GM08714 (cell line): ENCODE results near the gene RAB1A.

Experiments
- H3K4me3 ChIP-seq: fragments of 200-500 bp; sonication (Bioruptor generic); 2 replicates; pipeline ENCODE4 v1.5.1; 2014; ENCODE audit warnings: mild to moderate bottlenecking, low read length, inconsistent platforms
- ZNF274 ChIP-seq: IDR thresholded peaks from 2 replicates; pipeline ENCODE4 v1.6.1; 2012; ENCODE audit warnings: mild to moderate bottlenecking, low read depth, low read length

Gene RAB1A

DNA sequence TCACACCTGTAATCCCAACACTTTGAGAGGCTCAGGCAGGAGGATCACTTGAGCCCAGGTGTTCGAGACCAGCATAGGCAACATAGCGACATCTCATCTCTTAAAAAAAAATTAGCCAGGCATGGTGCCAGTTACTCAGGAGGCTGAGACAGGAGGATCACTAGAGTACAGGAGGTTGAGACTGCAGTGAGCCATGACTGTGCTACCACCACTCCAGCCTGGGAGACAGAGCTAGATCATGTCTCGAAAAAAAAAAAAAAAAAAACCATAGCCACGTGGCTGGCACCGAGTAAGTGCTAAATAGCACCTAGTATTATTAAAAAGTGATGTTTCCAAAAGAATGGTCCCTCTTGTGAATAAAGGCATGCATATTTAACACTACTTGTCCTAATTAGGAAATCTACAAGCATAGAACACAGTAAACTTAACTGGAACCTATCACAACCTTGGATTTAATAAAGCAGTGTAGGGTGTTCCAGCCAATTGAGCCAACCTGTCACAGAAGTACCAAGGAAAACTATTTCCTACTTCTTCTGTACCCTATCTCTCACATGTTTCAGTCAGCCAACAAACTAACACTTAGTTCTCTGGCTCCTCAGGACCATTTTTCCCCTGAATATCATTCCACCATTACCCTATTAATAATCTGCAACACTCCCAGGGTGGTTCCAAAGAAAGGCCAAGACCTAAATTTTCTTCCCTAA, 8.8 kb downstream of the RAB1A start:
- H3K4me3 ChIP-seq, result no peak overlapping the region
- TF ChIP-seq ZNF274, result no peak

DNA sequence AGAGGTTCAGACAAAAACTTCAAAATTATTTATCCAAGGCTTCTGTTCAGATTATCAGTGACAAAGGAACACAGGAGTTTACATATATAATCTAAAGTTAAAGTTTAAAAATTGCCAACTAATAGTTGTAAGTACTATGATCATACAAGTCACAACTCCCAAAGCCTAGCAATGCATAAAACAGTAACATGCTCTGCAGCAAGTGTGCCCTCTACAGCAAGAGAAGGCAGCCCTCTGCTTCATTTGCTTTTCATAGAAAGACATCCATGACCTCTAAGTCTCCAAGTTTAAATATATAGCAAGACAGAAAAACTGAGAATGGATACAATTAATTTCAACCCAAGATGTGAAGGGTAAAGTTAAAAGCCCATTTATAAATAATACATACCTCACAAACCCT, 13.3 kb downstream of the RAB1A start:
- H3K4me3 ChIP-seq, result no peak overlapping the region
- TF ChIP-seq ZNF274, result no peak

DNA sequence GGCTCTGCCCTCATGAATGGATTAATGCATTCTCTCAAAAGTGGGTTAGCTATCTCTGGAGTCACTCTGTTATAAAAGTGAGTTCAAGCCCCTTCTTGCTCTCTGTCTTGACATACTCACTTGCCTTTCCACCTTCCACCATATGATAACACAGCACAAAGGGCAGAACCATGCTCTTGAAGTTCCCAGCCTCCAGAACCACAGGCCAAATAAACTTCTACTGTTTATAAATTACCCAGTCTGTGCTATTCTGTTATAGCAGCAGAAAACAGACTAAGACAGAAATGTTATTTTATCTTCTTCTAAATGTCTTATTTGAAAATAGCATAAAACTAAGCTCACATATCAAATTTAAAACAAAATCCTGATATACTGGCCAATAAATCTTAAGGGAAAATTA, 15.0 kb downstream of the RAB1A start:
- no peak for TF ChIP-seq ZNF274
- H3K4me3 ChIP-seq, result no peak overlapping the region

DNA sequence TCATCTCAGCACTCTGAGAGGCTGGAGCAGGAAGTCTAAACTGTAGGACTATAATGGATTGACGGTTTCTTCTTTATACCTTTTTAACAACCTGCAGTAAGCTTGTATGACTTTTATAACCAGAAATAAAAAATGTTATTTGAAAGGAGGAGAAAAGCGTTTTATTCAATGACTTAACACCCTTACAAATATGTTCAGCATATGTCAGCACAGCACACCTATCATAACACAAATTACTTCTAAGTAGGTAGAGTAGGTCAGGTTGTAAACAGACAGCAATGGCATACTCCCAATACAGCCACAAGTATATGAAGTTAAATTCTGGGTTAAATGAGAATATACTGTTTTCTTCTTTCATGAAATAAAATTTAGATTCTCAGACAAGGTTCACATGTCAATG, 16.1 kb downstream of the RAB1A start:
- TF ChIP-seq ZNF274, result no peak
- no peak overlapping the region for H3K4me3 ChIP-seq

DNA sequence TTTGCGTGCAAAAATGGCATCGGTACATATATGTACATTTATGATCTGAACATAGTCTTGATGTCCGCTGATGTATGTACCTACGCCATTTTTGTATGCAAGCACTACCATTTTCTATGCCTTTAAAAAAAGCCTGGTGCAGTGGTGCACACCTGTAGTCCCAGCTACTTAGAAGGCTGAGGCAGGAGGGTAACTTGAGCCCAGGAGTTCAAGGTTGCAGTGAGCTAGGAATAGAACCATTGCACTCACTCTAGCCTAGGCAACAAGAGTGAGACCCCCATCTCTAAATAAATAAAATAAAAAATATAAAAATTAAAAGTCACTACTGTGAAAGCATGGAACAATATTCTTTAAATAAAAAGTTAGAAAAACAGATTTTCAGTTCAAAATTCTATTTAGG, 16.7 kb downstream of the RAB1A start:
- no peak for TF ChIP-seq ZNF274
- H3K4me3 ChIP-seq, result no peak overlapping the region

DNA sequence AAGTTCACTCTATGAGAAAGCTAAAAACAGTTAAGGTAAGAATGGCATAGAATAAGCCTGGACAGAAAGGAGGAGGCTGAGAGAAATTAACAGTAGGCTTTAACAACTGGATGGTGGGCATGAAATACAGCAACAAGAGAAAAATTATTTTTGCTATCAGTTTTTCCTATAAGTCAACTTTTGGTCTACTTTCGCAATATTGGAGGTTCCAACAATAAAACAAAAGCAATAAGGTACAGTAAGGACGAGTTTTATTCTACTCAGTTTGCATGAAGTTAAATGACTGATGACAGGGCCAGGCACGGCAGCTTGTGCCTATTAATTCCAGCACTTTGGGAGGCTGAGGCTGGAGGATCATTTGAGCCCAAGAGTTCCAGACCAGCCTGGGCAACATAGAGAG, 17.3 kb downstream of the RAB1A start:
- TF ChIP-seq ZNF274, result no peak
- no peak overlapping the region for H3K4me3 ChIP-seq

DNA sequence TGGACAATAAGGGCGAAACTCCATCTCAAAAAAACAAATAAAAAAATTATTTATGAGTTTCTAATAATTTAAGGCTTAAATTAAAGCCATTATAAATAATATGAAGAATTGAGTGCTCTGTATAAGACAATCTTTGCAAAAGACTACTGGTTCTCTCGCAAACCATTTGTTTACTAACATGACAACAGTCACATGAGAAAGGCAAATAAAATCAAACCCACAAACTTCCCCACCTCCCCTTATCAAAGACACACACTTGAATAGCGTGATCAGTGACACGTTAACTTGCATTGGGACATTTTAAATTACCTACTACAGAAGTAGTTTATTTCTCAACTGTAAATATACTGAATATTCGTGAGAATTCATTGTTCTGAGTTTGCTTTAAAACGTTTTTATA, 21.1 kb downstream of the RAB1A start:
- no peak for TF ChIP-seq ZNF274
- no peak overlapping the region for H3K4me3 ChIP-seq

DNA sequence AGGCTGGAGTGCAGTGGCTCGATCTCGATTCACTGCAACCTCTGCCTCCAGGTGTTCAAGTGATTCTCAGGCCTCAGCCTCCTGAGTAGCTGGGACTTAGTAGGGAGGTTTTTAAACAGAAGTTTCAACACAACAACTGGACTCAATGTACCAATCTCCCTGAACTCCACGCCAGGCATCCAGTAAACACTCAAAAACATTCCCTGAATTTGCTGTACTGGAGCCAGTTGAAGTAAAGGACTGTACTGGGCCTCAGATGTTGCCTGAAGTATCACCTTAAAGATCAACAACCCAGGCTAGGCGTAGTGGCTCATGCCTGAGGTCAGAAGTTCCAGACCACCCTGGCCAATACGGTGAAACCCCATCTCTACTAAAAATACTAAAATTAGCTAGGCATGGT, 22.4 kb downstream of the RAB1A start:
- TF ChIP-seq ZNF274, result no peak
- H3K4me3 ChIP-seq, result no peak overlapping the region

DNA sequence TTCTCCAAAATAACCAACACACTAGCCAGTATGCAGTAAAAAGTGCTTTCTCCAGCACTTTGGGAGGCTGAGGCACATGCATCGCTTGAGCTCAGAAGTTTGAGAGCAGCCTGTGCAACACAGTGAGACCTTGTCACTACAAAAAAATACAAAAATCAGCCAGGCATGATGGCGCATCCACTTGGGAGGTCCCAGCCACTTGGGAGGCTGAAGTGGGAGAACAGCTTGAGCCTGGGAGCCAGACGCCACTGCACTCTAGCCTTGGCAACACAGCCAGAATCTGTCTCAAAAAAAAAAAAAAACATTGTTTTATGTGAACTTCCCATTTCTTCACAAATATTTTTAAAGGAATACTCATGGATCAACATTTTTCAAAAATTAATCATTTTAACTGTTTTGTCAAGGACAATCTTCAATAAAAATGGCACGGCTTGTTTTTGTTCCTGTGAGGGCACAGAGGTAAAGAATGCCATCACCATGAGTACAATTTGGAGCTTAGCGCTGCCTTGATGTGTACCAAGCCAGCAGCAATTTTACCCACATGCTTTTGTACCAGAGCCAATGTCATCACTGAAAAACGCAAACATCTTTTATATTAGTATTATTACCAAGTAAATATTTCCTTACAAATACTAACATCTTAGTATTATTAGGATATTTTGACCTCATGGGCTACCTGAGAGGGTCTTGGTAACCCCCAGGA, 26.7 kb downstream of the RAB1A start:
- no peak for TF ChIP-seq ZNF274
- no peak overlapping the region for H3K4me3 ChIP-seq

DNA sequence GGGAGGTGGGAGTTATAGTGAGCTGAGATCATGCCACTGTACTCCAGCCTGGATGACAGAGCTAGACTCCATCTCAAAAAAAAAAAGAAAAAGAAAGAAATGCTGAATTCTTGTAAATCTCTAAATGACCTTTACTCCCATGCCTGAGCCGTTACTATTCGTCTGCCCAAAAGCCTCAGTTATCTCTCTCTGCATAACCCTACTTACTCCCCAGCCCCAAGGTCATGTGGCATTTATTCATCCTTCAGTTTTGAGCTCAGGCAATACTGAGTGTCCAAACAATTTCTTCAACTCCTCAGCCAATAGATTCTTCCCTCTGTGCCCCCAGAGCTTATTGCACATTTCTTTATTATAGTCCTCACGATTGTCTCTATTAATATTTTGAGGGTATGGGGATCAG, 28.8 kb downstream of the RAB1A start:
- no peak overlapping the region for H3K4me3 ChIP-seq
- no peak for TF ChIP-seq ZNF274

DNA sequence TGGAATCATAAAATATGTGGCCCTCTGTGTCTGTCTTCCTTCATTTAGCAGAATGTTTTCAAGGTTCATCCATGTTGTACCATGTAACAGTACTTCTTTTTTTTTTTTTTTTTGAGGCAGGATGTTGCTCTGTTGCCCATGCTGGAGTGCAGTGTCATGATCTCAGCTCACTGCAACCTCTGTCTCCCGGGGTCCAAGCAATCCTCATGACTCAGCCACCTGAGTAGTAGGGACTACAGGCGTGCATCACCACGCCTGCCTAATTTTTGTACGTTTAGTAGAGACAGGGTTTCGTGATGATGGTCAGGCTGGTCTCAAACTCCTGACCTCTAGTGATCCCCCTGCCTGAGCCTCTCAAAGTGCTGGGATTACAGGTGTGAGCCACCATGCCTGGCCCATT, 31.2 kb downstream of the RAB1A start:
- H3K4me3 ChIP-seq, result no peak overlapping the region
- TF ChIP-seq ZNF274, result no peak

DNA sequence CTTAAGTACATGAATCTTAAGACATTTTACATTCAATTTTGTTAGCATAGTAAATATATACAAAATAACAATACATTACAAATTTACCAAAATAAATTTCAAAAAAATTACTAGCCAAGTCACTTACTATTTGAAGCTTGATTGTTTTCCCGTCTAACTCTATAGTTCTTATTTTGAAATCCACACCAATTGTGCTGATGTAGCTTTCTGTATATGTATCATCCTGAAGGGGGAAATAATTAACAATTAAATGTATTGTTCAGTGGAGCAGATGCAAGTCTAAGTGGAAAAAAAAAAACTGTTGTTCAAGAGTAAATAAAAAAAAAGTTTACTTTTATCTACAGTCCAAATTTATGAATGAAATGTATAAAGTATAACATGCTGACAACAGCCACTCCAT, 32.1 kb downstream of the RAB1A start:
- no peak for TF ChIP-seq ZNF274
- no peak overlapping the region for H3K4me3 ChIP-seq

DNA sequence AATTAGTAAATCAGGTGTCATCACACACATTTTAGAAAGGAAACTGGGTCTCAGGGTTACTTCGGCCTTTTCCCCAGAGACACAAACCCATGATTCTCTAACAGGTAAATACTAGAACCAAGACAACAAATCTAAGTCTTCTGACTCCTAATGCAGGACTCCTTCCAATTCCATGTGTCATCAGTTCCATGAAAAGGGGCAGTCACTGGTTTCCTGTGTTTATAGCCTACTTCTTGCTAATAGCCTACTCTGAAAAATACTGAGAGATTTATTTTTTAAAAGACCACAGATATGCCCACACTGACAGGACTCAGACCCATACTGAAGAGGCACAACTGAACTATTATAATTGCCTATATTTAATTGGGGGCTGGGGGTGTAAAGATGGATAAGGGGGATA, 33.0 kb downstream of the RAB1A start:
- TF ChIP-seq ZNF274, result no peak
- no peak overlapping the region for H3K4me3 ChIP-seq

DNA sequence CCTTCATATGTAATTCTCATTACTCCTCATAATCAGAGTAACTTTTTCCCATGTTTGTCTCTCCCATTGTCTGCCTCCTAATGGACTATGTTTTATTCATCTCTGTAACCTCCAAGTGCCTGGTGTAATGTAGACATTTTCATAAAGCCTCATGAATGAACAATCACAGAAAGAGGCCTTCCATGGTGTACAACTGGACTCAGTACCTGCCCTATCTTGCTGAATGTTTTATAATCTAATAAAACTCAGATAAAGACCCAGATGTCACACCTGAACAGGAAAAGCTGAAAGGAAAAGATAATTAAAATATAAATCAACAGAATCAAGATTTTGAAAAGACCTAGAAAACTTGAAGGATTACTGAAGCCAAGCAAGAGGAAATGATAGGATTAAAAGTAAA, 36.7 kb downstream of the RAB1A start:
- TF ChIP-seq ZNF274, result no peak
- no peak overlapping the region for H3K4me3 ChIP-seq

DNA sequence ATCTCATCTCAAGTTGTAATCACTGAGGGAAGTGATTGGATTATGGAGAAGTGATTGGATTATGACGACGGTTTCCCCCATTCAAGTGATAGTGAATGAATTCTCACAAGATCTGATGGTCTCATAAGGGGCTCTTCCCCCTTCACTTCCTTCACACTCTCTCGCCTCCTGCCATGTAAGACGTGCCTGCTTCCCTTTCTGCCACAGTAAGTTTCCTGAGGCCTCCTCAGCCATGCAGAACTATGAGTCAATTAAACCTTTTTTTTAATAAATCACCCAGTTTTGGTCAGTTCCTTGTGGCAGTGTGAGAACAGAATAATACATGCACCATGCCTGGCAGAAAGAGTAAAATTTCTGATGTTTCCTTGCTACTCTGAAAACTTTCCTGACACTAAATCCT, 37.1 kb downstream of the RAB1A start:
- H3K4me3 ChIP-seq, result no peak overlapping the region
- TF ChIP-seq ZNF274, result no peak

DNA sequence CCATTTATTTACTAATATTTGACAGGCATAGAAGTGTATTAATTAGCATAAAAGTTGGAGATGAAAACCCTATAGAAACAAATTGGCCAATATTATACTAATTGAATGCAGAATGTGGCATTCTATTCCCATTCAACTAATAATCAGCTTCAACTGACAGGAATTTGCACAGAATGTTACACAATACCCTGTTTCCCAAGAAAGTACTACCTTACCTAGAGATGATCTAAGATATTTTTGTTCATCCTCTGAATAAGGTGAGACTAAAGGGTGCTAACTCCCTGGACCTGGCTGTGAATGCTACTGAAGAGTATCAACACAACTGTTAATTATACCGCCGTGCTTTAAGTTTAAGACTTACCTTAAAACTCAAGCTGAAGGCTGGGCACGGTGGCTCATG, 44.8 kb downstream of the RAB1A start:
- TF ChIP-seq ZNF274, result no peak

More for the DNA sequence above, 44.8 kb downstream of the RAB1A start:
- no peak overlapping the region for H3K4me3 ChIP-seq
